Upper lobe of right lung (tissue), 1 donor: ENCODE results near the gene RNF38. TPM values are rescaled to one million over a fixed set of nuclear protein-coding genes. Genes with fewer than 3 reads are reported as not detected.
A peak's percentile ranks its signal among the peaks of the same experiment; 100 is the strongest.

Experiments
- ATAC-seq: fragments of 200-7000 bp; cut with Tn5 transposase; one replicate; pipeline ENCODE4 v1.9.1; 2020; ENCODE audit warnings: mild to moderate bottlenecking, moderate library complexity
- DNase-seq: peaks from one replicate; pipeline ENCODE4 v3.0.0-alpha.2; 2020
- H3K27ac ChIP-seq: fragments of 200-600 bp; one replicate; pipeline ENCODE4 v1.8.0; 2022
- H3K27me3 ChIP-seq: fragments of 200-600 bp; one replicate; pipeline ENCODE4 v1.8.0; 2022; ENCODE audit warnings: mild to moderate bottlenecking
- H3K36me3 ChIP-seq: fragments of 200-600 bp; one replicate; pipeline ENCODE4 v1.8.0; 2022
- H3K4me1 ChIP-seq: fragments of 200-600 bp; one replicate; pipeline ENCODE4 v1.8.0; 2022
- H3K4me3 ChIP-seq: fragments of 200-600 bp; one replicate; pipeline ENCODE4 v1.8.0; 2022; ENCODE audit warnings: mild to moderate bottlenecking
- H3K9me3 ChIP-seq: fragments of 200-600 bp; one replicate; pipeline ENCODE4 v1.8.0; 2022
- CTCF ChIP-seq: fragments of 200-600 bp; IDR thresholded peaks from one replicate; pipeline ENCODE4 v1.8.0; 2022; ENCODE audit warnings: antibody characterized with exemption
- intact Hi-C: fragments of 100-400 bp; cut with DNase I; formaldehyde crosslinking; loops from one replicate; pipeline ENCODE4 v1.11.0; 2022
- total RNA-seq: library from RNA; stranded (reverse); fragmentation: NEBNext Ultra II Directional; extraction: Animal tissue kit (Norgen Biotek cat#: 25700); gene quantifications from one replicate; pipeline ENCODE4 v1.2.1, GENCODE V29; 2021
- donor health status: DM: no; HTN: yes; CAD: no; lungs with severe emphysema.

Gene RNF38
- total RNA-seq, 1 donor from 2014 or later, result 49.7 TPM

- H3K9me3 ChIP-seq, result no peaks in the 10 kb centered on the region
- DNase-seq (no peak), ATAC-seq (no peak)
- no peaks in the 10 kb centered on the region for H3K27me3 ChIP-seq
- no peaks in the 10 kb centered on the region for H3K4me1 ChIP-seq
- H3K4me3 ChIP-seq, result no peak overlapping the region
- no peak for TF ChIP-seq CTCF
- H3K36me3 ChIP-seq, result peaks cover 50% of the 10 kb centered on the region
- no peak overlapping the region for H3K27ac ChIP-seq
- intact Hi-C loops, result no loop called here
These were observed 42.4 kb downstream of the RNF38 start for GRCh38 chr9:36357639-36358038.

GRCh38 chr9:36346569-36346968 lies 53.5 kb downstream of the RNF38 start:
- Histone ChIP-seq H3K27me3 (no peaks in the 10 kb centered on the region), H3K9me3 (no peaks in the 10 kb centered on the region), H3K36me3 (peaks cover 78% of the 10 kb centered on the region), H3K4me1 (no peaks in the 10 kb centered on the region), H3K27ac (no peak overlapping the region), H3K4me3 (no peak overlapping the region)
- no peak for TF ChIP-seq CTCF
- intact Hi-C loops, result no loop called here
- ATAC-seq (peak; percentile 26), DNase-seq (no peak)

GRCh38 chr9:36345103-36345846 lies 54.8 kb downstream of the RNF38 start:
- H3K9me3 ChIP-seq, result no peaks in the 10 kb centered on the region
- no peak for DNase-seq
- intact Hi-C loops, result no loop called here
- TF ChIP-seq CTCF, result no peak
- peaks cover 78% of the 10 kb centered on the region for H3K36me3 ChIP-seq
- H3K27me3 ChIP-seq, result no peaks in the 10 kb centered on the region
- ATAC-seq, result no peak
- no peak overlapping the region for H3K27ac ChIP-seq
- H3K4me1 ChIP-seq, result no peaks in the 10 kb centered on the region
- H3K4me3 ChIP-seq, result no peak overlapping the region

- H3K4me3 ChIP-seq, result no peak overlapping the region
- H3K4me1 ChIP-seq, result no peaks in the 10 kb centered on the region
- ATAC-seq, result no peak
- TF ChIP-seq CTCF, result no peak
- no peaks in the 10 kb centered on the region for H3K27me3 ChIP-seq
- no peak overlapping the region for H3K27ac ChIP-seq
- H3K9me3 ChIP-seq, result no peaks in the 10 kb centered on the region
- intact Hi-C loops, result no loop called here
- DNase-seq, result no peak
- H3K36me3 ChIP-seq, result peaks cover 88% of the 10 kb centered on the region
These were observed 58.0 kb downstream of the RNF38 start for GRCh38 chr9:36341936-36342577.

GRCh38 chr9:36337865-36338264 lies 62.2 kb downstream of the RNF38 start:
- H3K4me3 ChIP-seq, result no peak overlapping the region
- no peaks in the 10 kb centered on the region for H3K27me3 ChIP-seq
- ATAC-seq (peak; percentile 59), DNase-seq (no peak)
- no peaks in the 10 kb centered on the region for H3K4me1 ChIP-seq
- TF ChIP-seq CTCF, result no peak
- H3K9me3 ChIP-seq, result no peaks in the 10 kb centered on the region
- H3K36me3 ChIP-seq, result peaks cover 61% of the 10 kb centered on the region
- intact Hi-C loops, result no loop called here
- H3K27ac ChIP-seq, result no peak overlapping the region
